Measurements from ENCODE around the gene FAM149A.

- TF ChIP-seq FOXK1 (CRISPR knock-in tag; IDR thresholded peaks at IDR 0.05) (no peak), CTCF (IDR thresholded peaks at IDR 0.05) (no peak), CDX4 (CRISPR knock-in tag; IDR thresholded peaks at IDR 0.05; ENCODE audit: borderline replicate concordance) (no peak), NFE2L1 (CRISPR knock-in tag; IDR thresholded peaks at IDR 0.05) (no peak), HMGXB4 (CRISPR knock-in tag; IDR thresholded peaks at IDR 0.05) (no peak)
Measured at GRCh38 chr4:186134861-186135260, 30.4 kb downstream of the FAM149A start.

Measured in WTC11 (cell line).